ENCODE measurements around the gene TMPRSS15. TPM values are rescaled to one million over a fixed set of nuclear protein-coding genes. Genes with fewer than 3 reads are reported as not detected.

Gene TMPRSS15
- total and polyA plus RNA-seq, 9 of the 15 experiments (the other 6 are each of a cell fraction or from before 2014, with no cell fraction given) = 0.03 to 0.11 (median 0.04) TPM; not detected in 4

DNA sequence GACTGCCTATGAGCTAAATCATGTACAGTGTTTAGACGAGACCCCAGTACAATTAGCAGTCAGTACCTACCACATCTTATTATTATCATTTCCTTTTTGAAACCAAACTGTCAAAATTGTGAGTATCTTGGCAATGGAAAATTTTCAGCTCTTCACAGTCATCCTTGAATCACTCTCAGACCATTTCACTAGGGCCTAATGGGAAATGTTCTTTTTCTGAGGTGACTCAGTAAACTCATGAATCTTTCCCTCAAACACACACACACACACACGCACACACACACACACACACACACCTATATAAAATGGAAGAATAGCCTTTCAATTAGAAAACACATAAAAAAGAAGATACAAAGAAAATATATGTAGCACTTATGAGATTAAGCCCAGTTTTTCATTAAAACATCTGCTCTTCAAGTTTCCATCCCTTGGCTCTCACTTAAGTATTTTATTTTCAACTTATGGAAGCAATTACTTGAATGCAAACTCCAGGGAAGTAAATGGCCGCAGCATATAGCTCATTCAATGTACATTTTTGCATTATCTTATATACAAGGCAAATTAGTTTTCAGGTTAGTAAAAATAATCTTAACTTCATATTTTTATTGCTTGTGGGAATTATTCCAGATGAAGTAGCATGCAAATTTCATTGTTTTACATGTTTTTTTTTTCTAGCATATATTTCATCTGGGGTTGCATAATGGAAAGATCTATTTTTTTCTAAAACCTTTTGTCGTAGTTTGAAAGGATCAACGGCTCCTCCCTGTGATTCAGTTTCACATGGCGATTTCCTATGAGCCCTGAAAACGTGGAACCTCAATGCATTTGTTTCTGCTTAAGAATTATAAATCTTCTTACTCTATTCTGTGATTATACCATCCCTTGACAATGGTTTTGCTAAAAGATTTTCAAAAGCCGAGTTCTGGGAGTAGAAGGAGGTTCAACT is 46.3 kb upstream of the TMPRSS15 start:
- Histone ChIP-seq H3K36me3 (ENCODE audit: control insufficient read depth, insufficient read depth, low read length) (no peaks in the 10 kb centered on the region), H3K4me2 (ENCODE audit: insufficient read depth, low read length) (no peak overlapping the region), H3K79me2 (ENCODE audit: control insufficient read depth, insufficient read depth, low read length) (no peaks in the 10 kb centered on the region), H3K9me3 (replicated peaks; ENCODE audit: control insufficient read depth, insufficient read depth, low read depth, low read length) (no peaks in the 10 kb centered on the region), H4K20me1 (replicated peaks; ENCODE audit: control insufficient read depth, insufficient read depth, low read length) (no peaks in the 10 kb centered on the region), H2AFZ (ENCODE audit: low read depth, low read length) (no peak overlapping the region), H3K9me1 (ENCODE audit: control insufficient read depth, insufficient read depth, low read length) (no peaks in the 10 kb centered on the region), H3K4me3 (no peak overlapping the region), H3K27me3 (ENCODE audit: control insufficient read depth in 2 of 2, insufficient read depth in 2 of 2, low read length in 2 of 2) (no peaks in the 10 kb centered on the region), H3K27ac (ENCODE audit: extremely low read depth, low read depth, low read length) (no peak overlapping the region), H3K9ac (ENCODE audit: insufficient read depth in 1 of 2, low read depth in 2 of 2, low read length in 2 of 2) (no peak overlapping the region), H3K4me1 (replicated peaks in 1 of 2; ENCODE audit: control insufficient read depth in 2 of 2, insufficient read depth in 2 of 2, low read length in 2 of 2) (no peaks in the 10 kb centered on the region)
- DNase-seq (ENCODE audit: extremely low read depth in 1 of 4, low spot score in 3 of 4) = no peak
- 0% methylated on average over 8 of the region's 8 CpGs for WGBS (ENCODE audit: insufficient coverage, low coverage, missing lambda C conversion rate)
- ChIA-PET CTCF (ENCODE audit: low intra/inter-chr PET ratio) (no interaction called here), POLR2A (no interaction called here)
- intact Hi-C loops (cut with micrococcal nuclease) (no loop called here), in situ Hi-C loops (cut with MboI) (no loop called here)
- ATAC-seq = no peak
- FAIRE-seq = no peak
- BruUV-seq (replicated peaks) = no TSS peak
- TF ChIP-seq JUND (IDR thresholded peaks at IDR 0.05; ENCODE audit: borderline replicate concordance, low read depth, low read length) (no peak), JUND (tag; IDR thresholded peaks at IDR 0.05; ENCODE audit: borderline replicate concordance, low read depth, low read length) (no peak), FOS (IDR thresholded peaks at IDR 0.05; ENCODE audit: extremely low read depth, insufficient read length) (no peak), RBM17 (IDR thresholded peaks at IDR 0.05; ENCODE audit: borderline replicate concordance, low read depth, low read length) (no peak), UBTF (IDR thresholded peaks at IDR 0.05; ENCODE audit: borderline replicate concordance in 1 of 2, low read depth in 2 of 2, low read length in 2 of 2) (no peak), RBBP5 (IDR thresholded peaks at IDR 0.05; ENCODE audit: borderline replicate concordance, insufficient read depth, low read length, poor library complexity, severe bottlenecking) (no peak), ZBTB12 (CRISPR knock-in tag; IDR thresholded peaks at IDR 0.05) (no peak), ZNF280A (IDR thresholded peaks at IDR 0.05; ENCODE audit: low read depth, partially characterized antibody) (no peak), SIX5 (IDR thresholded peaks at IDR 0.05; ENCODE audit: borderline replicate concordance in 1 of 2, insufficient read depth in 1 of 2, low read depth in 1 of 2, low read length in 2 of 2) (no peak), BRF1 (IDR thresholded peaks at IDR 0.05; ENCODE audit: borderline replicate concordance, extremely low read depth, insufficient read length) (no peak), CHCHD3 (CRISPR knock-in tag; IDR thresholded peaks at IDR 0.05) (no peak), CREM (IDR thresholded peaks at IDR 0.05; ENCODE audit: low read depth) (no peak), MECOM (CRISPR knock-in tag; IDR thresholded peaks at IDR 0.05) (no peak)
- TF ChIP-seq, protein P1, sequence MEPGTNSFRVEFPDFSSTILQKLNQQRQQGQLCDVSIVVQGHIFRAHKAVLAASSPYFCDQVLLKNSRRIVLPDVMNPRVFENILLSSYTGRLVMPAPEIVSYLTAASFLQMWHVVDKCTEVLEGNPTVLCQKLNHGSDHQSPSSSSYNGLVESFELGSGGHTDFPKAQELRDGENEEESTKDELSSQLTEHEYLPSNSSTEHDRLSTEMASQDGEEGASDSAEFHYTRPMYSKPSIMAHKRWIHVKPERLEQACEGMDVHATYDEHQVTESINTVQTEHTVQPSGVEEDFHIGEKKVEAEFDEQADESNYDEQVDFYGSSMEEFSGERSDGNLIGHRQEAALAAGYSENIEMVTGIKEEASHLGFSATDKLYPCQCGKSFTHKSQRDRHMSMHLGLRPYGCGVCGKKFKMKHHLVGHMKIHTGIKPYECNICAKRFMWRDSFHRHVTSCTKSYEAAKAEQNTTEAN (CRISPR knock-in tag; IDR thresholded peaks at IDR 0.05) = no peak

All from K562 (cell line).